GM23338 (cell line): ENCODE data around the gene TRHDE. TPM values are rescaled to one million over a fixed set of nuclear protein-coding genes. Genes with fewer than 3 reads are reported as not detected.
A peak's percentile ranks its signal among the peaks of the same experiment; 100 is the strongest.
"Not testable (repeated sequence)": the region's sequence is repeated elsewhere in the genome, so short reads cannot be mapped to it uniquely, and the experiment has no call there.

Experiments used
- ATAC-seq: fragments of 200-7000 bp; cut with Tn5 transposase; 3 replicates; pipeline ENCODE4 v1.9.1; 2020
- DNase-seq: peaks from one replicate; pipeline ENCODE4 v3.0.0-alpha.2; 2015; ENCODE audit warnings: low spot score
- H2AFZ ChIP-seq: fragments of 200-600 bp; sonication (generic); 2 replicates; pipeline ENCODE4 v1.8.0; 2016; ENCODE audit warnings: antibody characterized with exemption, mild to moderate bottlenecking, moderate library complexity
- H3F3A ChIP-seq: fragments of 200-600 bp; sonication (generic); replicated peaks from 2 replicates; pipeline ENCODE4 v1.8.0; 2017; ENCODE audit warnings: antibody characterized with exemption, mixed run types, low read depth
- H3K27ac ChIP-seq: fragments of 200-600 bp; sonication (generic); 2 replicates; pipeline ENCODE4 v1.6.1; 2016; ENCODE audit warnings: low read depth
- H3K27me3 ChIP-seq: fragments of 200-600 bp; sonication (generic); 2 replicates; pipeline ENCODE4 v1.8.0; 2016; ENCODE audit warnings: mild to moderate bottlenecking, mixed run types, moderate library complexity; ENCODE audit not compliant: insufficient read depth
- H3K36me3 ChIP-seq: fragments of 200-600 bp; sonication (generic); 2 replicates; pipeline ENCODE4 v1.8.0; 2016; ENCODE audit warnings: mild to moderate bottlenecking; ENCODE audit not compliant: insufficient read depth
- H3K4me1 ChIP-seq: fragments of 200-600 bp; sonication (generic); 2 replicates; pipeline ENCODE4 v1.8.0; 2016; ENCODE audit warnings: mild to moderate bottlenecking, moderate library complexity; ENCODE audit not compliant: insufficient read depth
- H3K4me2 ChIP-seq: fragments of 200-600 bp; sonication (generic); 2 replicates; pipeline ENCODE4 v1.7.1; 2017; ENCODE audit warnings: mixed run types
- H3K4me3 ChIP-seq: fragments of 200-600 bp; sonication (generic); 2 replicates; pipeline ENCODE4 v1.6.1; 2016; ENCODE audit warnings: mixed run types
- H3K79me2 ChIP-seq: fragments of 200-600 bp; sonication (generic); replicated peaks from 2 replicates; pipeline ENCODE4 v1.8.0; 2017; ENCODE audit warnings: mild to moderate bottlenecking; ENCODE audit not compliant: insufficient read depth
- H3K9me2 ChIP-seq: fragments of 200-600 bp; sonication (generic); 2 replicates; pipeline ENCODE4 v1.8.0; 2017; ENCODE audit not compliant: insufficient read depth
- H4K20me1 ChIP-seq: fragments of 200-600 bp; sonication (generic); replicated peaks from 2 replicates; pipeline ENCODE4 v1.8.0; 2017; ENCODE audit warnings: mild to moderate bottlenecking; ENCODE audit not compliant: insufficient read depth
- H3K27ac Mint-ChIP-seq: 2 replicates; pipeline ENCODE4 v1.8.0; 2020; ENCODE audit warnings: inconsistent platforms, mild to moderate bottlenecking, moderate library complexity, mixed read lengths
- H3K27me3 Mint-ChIP-seq: 3 replicates; pipeline ENCODE4 v1.8.0; 2022; ENCODE audit warnings: low read depth, mild to moderate bottlenecking, moderate library complexity, mixed read lengths, inconsistent platforms; ENCODE audit not compliant: insufficient read depth, poor library complexity
- H3K36me3 Mint-ChIP-seq: 3 replicates; pipeline ENCODE4 v1.8.0; 2021; ENCODE audit warnings: low read depth, mild to moderate bottlenecking, inconsistent platforms, moderate library complexity, mixed read lengths
- H3K4me1 Mint-ChIP-seq: 3 replicates; pipeline ENCODE4 v1.8.0; 2020; ENCODE audit warnings: mild to moderate bottlenecking, inconsistent platforms, mixed read lengths
- H3K4me3 Mint-ChIP-seq: 3 replicates; pipeline ENCODE4 v1.8.0; 2021; ENCODE audit warnings: moderate library complexity, mild to moderate bottlenecking, inconsistent platforms, mixed read lengths
- H3K9me3 Mint-ChIP-seq: 3 replicates; pipeline ENCODE4 v1.8.0; 2020; ENCODE audit warnings: moderate library complexity, mild to moderate bottlenecking, inconsistent platforms, mixed read lengths
- CREB1 ChIP-seq: fragments of 250-450 bp; sonication (Bioruptor Pico); IDR thresholded peaks from 2 replicates; pipeline ENCODE4 v1.5.0; 2020; ENCODE audit warnings: low read depth, mild to moderate bottlenecking, moderate library complexity
- EZH2phosphoT487 ChIP-seq: fragments of 200-600 bp; sonication (generic); IDR thresholded peaks from one replicate; pipeline ENCODE4 v1.8.1; 2018; ENCODE audit warnings: antibody characterized with exemption; ENCODE audit not compliant: unreplicated experiment
- JUNB ChIP-seq: IDR thresholded peaks from one replicate; pipeline ENCODE4 v1.6.1; 2016; ENCODE audit warnings: antibody characterized with exemption; ENCODE audit not compliant: unreplicated experiment
- NANOG ChIP-seq: IDR thresholded peaks from 2 replicates; pipeline ENCODE4 v1.6.1; 2016; ENCODE audit warnings: antibody characterized with exemption, borderline replicate concordance
- STAT1 ChIP-seq: IDR thresholded peaks from one replicate; pipeline ENCODE4 v1.6.1; 2016; ENCODE audit warnings: antibody characterized with exemption; ENCODE audit not compliant: unreplicated experiment
- ZNF114 ChIP-seq: fragments of 250-450 bp; sonication (Bioruptor Pico); IDR thresholded peaks from 2 replicates; pipeline ENCODE4 v1.5.0; 2020; ENCODE audit warnings: mild to moderate bottlenecking, moderate library complexity
- ZNF331 ChIP-seq: fragments of 250-450 bp; sonication (Bioruptor Pico); IDR thresholded peaks from 2 replicates; pipeline ENCODE4 v1.5.0; 2020; ENCODE audit warnings: low read depth, mild to moderate bottlenecking, moderate library complexity
- polyA plus RNA-seq: library from polyadenylated mRNA; unstranded; fragments of >200 nt; fragmentation: Nextera tagmentation; extraction: Ambion mirVana; gene quantifications from 2 replicates; pipeline ENCODE4 v1.2.1, GENCODE V29; 2016
- total RNA-seq: library from RNA; depleted of rRNA; stranded (reverse); fragments of >200 nt; shearing (Covaris generic); gene quantifications from 2 replicates; pipeline ENCODE4 v1.2.3, GENCODE V29; 2014
- TF ChIP-seq, protein P1 (sequence below), 2 experiments: fragments of 200-600 bp in 1 of 2; sonication (generic) in 1 of 2; conservative IDR thresholded peaks; 2 replicates each; pipeline versions ENCODE4 v1.5.1 to v1.6.1; 2016 to 2017; ENCODE audit warnings: antibody characterized with exemption in 2 of 2, low read depth in 2 of 2, mild to moderate bottlenecking in 2 of 2, moderate library complexity in 1 of 2
- TF ChIP-seq, protein P2 (sequence below): fragments of 250-450 bp; sonication (Bioruptor Pico); IDR thresholded peaks from 2 replicates; pipeline ENCODE4 v1.5.0; 2020; ENCODE audit warnings: mild to moderate bottlenecking, moderate library complexity
- TF ChIP-seq, protein P3 (sequence below): IDR thresholded peaks from one replicate; pipeline ENCODE4 v1.6.1; 2018; ENCODE audit warnings: antibody characterized with exemption; ENCODE audit not compliant: unreplicated experiment

Gene TRHDE
- total and polyA plus RNA-seq, 2 experiments from 2014 or later, result 1.3 to 7.7 TPM

DNA sequence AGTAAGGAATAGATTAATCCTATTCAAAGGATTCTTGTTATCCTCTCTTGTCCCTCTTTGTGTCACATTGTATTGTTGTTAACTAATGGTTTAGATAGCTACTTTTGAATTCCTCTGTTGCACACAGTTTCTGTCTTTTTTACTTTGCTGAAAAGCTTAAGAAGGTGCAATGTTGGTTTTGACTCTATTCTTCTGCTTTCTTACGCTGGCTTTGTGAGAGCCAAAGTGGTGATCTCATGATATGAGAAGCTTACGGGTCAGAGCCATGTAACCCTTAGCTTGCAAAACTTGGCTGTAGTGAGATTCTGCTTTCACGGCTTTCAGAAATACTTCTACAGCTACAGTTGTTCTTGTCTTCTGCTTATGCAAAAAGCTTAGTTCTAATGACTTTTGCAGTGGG lies 239.7 kb downstream of the TRHDE start:
- 0 out of 3 replicates have a peak, but pooled peaks cover 4% of the 10 kb centered on the region for H3K4me1 Mint-ChIP-seq
- Histone ChIP-seq H3K4me1 (peaks cover 3% of the 10 kb centered on the region), H3K4me2 (no peak overlapping the region), H3K79me2 (no peaks in the 10 kb centered on the region), H3K36me3 (no peaks in the 10 kb centered on the region), H3K27me3 (no peaks in the 10 kb centered on the region), H3K27ac (no peak overlapping the region), H3F3A (no peaks in the 10 kb centered on the region), H3K9me2 (peaks cover 11% of the 10 kb centered on the region; the same call in 1 of the 2 replicates), H3K4me3 (no peak overlapping the region), H2AFZ (no peak overlapping the region; the same call in 1 of the 2 replicates), H4K20me1 (no peaks in the 10 kb centered on the region)
- no peak overlapping the region for H3K4me3 Mint-ChIP-seq
- no peak overlapping the region for H3K27ac Mint-ChIP-seq
- H3K36me3 Mint-ChIP-seq, result no peaks in the 10 kb centered on the region
- ATAC-seq, result no peak
- peaks cover 2% of the 10 kb centered on the region for H3K27me3 Mint-ChIP-seq
- no peak for TF ChIP-seq ZNF331 (CRISPR knock-in tag)
- no peak for TF ChIP-seq STAT1
- TF ChIP-seq, protein P1, sequence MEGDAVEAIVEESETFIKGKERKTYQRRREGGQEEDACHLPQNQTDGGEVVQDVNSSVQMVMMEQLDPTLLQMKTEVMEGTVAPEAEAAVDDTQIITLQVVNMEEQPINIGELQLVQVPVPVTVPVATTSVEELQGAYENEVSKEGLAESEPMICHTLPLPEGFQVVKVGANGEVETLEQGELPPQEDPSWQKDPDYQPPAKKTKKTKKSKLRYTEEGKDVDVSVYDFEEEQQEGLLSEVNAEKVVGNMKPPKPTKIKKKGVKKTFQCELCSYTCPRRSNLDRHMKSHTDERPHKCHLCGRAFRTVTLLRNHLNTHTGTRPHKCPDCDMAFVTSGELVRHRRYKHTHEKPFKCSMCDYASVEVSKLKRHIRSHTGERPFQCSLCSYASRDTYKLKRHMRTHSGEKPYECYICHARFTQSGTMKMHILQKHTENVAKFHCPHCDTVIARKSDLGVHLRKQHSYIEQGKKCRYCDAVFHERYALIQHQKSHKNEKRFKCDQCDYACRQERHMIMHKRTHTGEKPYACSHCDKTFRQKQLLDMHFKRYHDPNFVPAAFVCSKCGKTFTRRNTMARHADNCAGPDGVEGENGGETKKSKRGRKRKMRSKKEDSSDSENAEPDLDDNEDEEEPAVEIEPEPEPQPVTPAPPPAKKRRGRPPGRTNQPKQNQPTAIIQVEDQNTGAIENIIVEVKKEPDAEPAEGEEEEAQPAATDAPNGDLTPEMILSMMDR (conservative IDR thresholded peaks at IDR 0.05; ENCODE audit: low read depth in 2 of 2), result no peak
- TF ChIP-seq, protein P2, sequence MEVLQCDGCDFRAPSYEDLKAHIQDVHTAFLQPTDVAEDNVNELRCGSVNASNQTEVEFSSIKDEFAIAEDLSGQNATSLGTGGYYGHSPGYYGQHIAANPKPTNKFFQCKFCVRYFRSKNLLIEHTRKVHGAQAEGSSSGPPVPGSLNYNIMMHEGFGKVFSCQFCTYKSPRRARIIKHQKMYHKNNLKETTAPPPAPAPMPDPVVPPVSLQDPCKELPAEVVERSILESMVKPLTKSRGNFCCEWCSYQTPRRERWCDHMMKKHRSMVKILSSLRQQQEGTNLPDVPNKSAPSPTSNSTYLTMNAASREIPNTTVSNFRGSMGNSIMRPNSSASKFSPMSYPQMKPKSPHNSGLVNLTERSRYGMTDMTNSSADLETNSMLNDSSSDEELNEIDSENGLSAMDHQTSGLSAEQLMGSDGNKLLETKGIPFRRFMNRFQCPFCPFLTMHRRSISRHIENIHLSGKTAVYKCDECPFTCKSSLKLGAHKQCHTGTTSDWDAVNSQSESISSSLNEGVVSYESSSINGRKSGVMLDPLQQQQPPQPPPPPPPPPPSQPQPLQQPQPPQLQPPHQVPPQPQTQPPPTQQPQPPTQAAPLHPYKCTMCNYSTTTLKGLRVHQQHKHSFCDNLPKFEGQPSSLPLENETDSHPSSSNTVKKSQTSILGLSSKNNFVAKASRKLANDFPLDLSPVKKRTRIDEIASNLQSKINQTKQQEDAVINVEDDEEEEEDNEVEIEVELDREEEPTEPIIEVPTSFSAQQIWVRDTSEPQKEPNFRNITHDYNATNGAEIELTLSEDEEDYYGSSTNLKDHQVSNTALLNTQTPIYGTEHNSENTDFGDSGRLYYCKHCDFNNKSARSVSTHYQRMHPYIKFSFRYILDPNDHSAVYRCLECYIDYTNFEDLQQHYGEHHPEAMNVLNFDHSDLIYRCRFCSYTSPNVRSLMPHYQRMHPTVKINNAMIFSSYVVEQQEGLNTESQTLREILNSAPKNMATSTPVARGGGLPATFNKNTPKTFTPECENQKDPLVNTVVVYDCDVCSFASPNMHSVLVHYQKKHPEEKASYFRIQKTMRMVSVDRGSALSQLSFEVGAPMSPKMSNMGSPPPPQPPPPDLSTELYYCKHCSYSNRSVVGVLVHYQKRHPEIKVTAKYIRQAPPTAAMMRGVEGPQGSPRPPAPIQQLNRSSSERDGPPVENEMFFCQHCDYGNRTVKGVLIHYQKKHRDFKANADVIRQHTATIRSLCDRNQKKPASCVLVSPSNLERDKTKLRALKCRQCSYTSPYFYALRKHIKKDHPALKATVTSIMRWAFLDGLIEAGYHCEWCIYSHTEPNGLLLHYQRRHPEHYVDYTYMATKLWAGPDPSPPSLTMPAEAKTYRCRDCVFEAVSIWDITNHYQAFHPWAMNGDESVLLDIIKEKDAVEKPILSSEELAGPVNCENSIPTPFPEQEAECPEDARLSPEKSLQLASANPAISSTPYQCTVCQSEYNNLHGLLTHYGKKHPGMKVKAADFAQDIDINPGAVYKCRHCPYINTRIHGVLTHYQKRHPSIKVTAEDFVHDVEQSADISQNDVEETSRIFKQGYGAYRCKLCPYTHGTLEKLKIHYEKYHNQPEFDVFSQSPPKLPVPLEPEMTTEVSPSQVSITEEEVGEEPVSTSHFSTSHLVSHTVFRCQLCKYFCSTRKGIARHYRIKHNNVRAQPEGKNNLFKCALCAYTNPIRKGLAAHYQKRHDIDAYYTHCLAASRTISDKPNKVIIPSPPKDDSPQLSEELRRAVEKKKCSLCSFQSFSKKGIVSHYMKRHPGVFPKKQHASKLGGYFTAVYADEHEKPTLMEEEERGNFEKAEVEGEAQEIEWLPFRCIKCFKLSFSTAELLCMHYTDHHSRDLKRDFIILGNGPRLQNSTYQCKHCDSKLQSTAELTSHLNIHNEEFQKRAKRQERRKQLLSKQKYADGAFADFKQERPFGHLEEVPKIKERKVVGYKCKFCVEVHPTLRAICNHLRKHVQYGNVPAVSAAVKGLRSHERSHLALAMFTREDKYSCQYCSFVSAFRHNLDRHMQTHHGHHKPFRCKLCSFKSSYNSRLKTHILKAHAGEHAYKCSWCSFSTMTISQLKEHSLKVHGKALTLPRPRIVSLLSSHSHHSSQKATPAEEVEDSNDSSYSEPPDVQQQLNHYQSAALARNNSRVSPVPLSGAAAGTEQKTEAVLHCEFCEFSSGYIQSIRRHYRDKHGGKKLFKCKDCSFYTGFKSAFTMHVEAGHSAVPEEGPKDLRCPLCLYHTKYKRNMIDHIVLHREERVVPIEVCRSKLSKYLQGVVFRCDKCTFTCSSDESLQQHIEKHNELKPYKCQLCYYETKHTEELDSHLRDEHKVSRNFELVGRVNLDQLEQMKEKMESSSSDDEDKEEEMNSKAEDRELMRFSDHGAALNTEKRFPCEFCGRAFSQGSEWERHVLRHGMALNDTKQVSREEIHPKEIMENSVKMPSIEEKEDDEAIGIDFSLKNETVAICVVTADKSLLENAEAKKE (CRISPR knock-in tag), result no peak
- no peak for TF ChIP-seq ZNF114 (CRISPR knock-in tag)
- TF ChIP-seq JUNB, result no peak
- TF ChIP-seq, protein P3, sequence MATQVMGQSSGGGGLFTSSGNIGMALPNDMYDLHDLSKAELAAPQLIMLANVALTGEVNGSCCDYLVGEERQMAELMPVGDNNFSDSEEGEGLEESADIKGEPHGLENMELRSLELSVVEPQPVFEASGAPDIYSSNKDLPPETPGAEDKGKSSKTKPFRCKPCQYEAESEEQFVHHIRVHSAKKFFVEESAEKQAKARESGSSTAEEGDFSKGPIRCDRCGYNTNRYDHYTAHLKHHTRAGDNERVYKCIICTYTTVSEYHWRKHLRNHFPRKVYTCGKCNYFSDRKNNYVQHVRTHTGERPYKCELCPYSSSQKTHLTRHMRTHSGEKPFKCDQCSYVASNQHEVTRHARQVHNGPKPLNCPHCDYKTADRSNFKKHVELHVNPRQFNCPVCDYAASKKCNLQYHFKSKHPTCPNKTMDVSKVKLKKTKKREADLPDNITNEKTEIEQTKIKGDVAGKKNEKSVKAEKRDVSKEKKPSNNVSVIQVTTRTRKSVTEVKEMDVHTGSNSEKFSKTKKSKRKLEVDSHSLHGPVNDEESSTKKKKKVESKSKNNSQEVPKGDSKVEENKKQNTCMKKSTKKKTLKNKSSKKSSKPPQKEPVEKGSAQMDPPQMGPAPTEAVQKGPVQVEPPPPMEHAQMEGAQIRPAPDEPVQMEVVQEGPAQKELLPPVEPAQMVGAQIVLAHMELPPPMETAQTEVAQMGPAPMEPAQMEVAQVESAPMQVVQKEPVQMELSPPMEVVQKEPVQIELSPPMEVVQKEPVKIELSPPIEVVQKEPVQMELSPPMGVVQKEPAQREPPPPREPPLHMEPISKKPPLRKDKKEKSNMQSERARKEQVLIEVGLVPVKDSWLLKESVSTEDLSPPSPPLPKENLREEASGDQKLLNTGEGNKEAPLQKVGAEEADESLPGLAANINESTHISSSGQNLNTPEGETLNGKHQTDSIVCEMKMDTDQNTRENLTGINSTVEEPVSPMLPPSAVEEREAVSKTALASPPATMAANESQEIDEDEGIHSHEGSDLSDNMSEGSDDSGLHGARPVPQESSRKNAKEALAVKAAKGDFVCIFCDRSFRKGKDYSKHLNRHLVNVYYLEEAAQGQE, result no peak
- no peak for TF ChIP-seq NANOG
- no peak for TF ChIP-seq CREB1
- no peak for TF ChIP-seq EZH2phosphoT487
- no peaks in the 10 kb centered on the region for H3K9me3 Mint-ChIP-seq
- no peak for DNase-seq

DNA sequence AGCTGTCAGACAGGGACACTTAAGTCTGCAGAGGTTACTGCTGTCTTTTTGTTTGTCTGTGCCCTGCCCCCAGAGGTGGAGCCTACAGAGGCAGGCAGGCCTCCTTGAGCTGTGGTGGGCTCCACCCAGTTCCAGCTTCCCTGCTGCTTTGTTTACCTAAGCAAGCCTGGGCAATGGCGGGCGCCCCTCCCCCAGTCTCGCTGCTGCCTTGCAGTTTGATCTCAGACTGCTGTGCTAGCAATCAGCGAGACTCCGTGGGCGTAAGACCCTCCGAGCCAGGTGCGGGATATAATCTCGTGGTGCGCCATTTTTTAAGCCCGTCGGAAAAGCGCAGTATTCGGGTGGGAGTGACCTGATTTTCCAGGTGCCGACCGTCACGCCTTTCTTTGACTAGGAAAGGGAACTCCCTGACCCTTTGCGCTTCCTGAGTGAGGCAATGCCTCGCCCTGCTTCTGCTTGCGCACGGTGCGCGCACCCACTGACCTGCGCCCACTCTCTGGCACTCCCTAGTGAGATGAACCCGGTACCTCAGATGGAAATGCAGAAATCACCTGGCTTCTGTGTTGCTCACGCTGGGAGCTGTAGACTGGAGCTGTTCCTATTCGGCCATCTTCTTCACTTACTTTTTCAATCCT lies 248.0 kb downstream of the TRHDE start:
- H3K36me3 Mint-ChIP-seq, result peaks cover 16% of the 10 kb centered on the region
- H3K27me3 ChIP-seq, H3K4me3 Mint-ChIP-seq, H3K9me2 ChIP-seq, H3K4me1 Mint-ChIP-seq, H3F3A ChIP-seq, H3K4me3 ChIP-seq, DNase-seq, H3K4me1 ChIP-seq, H3K27me3 Mint-ChIP-seq, H3K36me3 ChIP-seq, H3K4me2 ChIP-seq, H3K79me2 ChIP-seq, H3K27ac ChIP-seq, ATAC-seq, H4K20me1 ChIP-seq, H2AFZ ChIP-seq: not testable (repeated sequence)
- peaks cover 11% of the 10 kb centered on the region; the same call in 2 of the 3 replicates for H3K9me3 Mint-ChIP-seq
- H3K27ac Mint-ChIP-seq, result peak overlapping the region; percentile 52; the same call in 1 of the 2 replicates
